ENCODE measurements around the gene TMEM87A.

The TMEM87A gene

GRCh38 chr15:42166225-42166940 lies 106.8 kb downstream of the TMEM87A start:
- Mint-ChIP-seq H3K4me3 (no peak overlapping the region), H3K4me1 (peaks cover 2% of the 10 kb centered on the region), H3K36me3 (peaks cover 100% of the 10 kb centered on the region), H3K9me3 (no peaks in the 10 kb centered on the region), H3K27ac (peak overlapping the region; percentile 65)
- DNase-seq (ENCODE audit: low spot score in 2 of 2) (no peak), ATAC-seq (no peak)

- H3K9me3 Mint-ChIP-seq = no peaks in the 10 kb centered on the region
- no peak overlapping the region for H3K4me3 Mint-ChIP-seq
- DNase-seq (ENCODE audit: low spot score in 2 of 2) (no peak), ATAC-seq (no peak)
- H3K27ac Mint-ChIP-seq = peak overlapping the region; percentile 20
- H3K4me1 Mint-ChIP-seq = no peaks in the 10 kb centered on the region
- H3K36me3 Mint-ChIP-seq = peaks cover 100% of the 10 kb centered on the region
These were observed 108.1 kb downstream of the TMEM87A start for GRCh38 chr15:42165106-42165505.

GRCh38 chr15:42163947-42164550 lies 109.2 kb downstream of the TMEM87A start:
- H3K9me3 Mint-ChIP-seq = no peaks in the 10 kb centered on the region
- DNase-seq (ENCODE audit: low spot score in 2 of 2) = no peak

GRCh38 chr15:42163291-42163690 lies 109.9 kb downstream of the TMEM87A start:
- Mint-ChIP-seq H3K4me1 (no peaks in the 10 kb centered on the region), H3K4me3 (no peak overlapping the region), H3K9me3 (no peaks in the 10 kb centered on the region), H3K36me3 (peaks cover 87% of the 10 kb centered on the region), H3K27ac (no peak overlapping the region)
- ATAC-seq (no peak), DNase-seq (ENCODE audit: low spot score in 2 of 2) (no peak)

More at GRCh38 chr15:42163947-42164550, 109.2 kb downstream of the TMEM87A start:
- Mint-ChIP-seq H3K27ac (peak overlapping the region; percentile 20), H3K4me3 (no peak overlapping the region), H3K4me1 (no peaks in the 10 kb centered on the region), H3K36me3 (peaks cover 95% of the 10 kb centered on the region)
- no peak for ATAC-seq
